ENCODE results near the gene IFNG-AS1.
A peak's percentile ranks its signal among the peaks of the same experiment; 100 is the strongest.

The IFNG-AS1 gene

DNA sequence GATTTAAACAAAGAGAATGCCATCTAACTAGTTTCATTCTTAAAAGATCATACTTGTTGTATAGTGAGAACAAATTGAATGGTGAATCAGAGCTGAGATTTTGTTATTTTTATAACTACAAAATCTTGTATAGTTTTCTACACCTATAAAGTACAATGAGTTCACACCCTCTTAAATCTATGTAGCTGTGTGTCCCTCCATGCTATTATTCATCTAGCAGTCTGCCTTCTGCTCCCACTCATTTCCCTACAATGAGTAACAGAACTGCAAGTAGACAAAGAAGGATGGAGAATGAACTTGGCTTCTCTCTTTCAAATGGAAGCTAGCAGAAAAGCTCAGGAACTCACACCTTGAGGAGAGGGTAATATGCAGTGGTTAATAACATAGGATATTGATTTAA, 7.1 kb downstream of the IFNG-AS1 start:
- no peak for DNase-seq

- DNase-seq = no peak
Observed at GRCh38 chr12:67998379-67998778, 9.1 kb downstream of the IFNG-AS1 start.

- DNase-seq = no peak
Observed at GRCh38 chr12:67999244-67999643, 10.0 kb downstream of the IFNG-AS1 start.

DNA sequence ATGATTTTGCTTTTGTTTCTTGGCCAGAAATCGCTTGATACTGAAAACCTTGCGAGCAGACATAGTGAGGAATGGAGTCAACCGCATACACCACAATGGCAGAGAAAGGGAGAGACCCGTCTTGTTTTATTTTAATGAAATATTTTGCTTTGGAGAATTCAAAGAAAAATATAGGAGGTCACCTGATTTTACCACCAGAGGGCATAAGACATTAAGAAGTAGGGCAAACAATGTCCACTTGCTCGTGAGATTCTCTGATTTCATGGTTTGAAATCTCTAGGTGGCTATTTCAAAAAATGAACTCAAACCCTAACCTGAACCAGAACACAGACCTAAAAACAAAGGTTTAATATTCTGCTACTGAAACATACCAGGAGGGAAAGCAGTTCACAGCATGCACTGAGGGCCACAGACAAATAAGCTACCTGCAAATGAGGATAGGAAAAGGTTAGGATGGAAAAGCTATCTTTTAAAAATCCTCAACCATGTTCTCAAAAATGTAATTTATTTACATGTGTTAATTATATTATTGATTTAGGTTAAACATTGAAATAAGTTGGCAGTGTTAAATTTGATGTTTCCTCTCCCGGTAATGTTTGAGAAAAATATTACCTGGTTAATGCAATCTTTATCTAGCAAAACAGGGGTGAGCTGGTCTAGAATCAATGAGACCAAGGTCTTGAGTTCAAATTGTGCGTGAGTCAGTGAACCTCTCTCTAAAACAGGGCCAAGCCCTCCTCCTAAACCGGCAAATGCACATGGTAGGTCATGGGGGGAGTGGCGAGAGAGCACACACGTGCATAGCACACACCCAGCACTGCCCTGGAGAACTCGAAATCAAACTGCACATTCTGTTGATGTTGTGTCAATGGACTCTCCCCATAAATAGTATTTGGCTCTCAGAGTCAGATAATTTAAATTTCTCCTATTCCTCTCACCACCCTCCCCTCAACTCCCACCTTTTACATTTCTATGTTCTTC, 12.5 kb downstream of the IFNG-AS1 start:
- peak in 1 of 2 experiments; percentile 4 for DNase-seq

- DNase-seq = no peak
Observed at GRCh38 chr12:68003777-68004176, 14.5 kb downstream of the IFNG-AS1 start.

GRCh38 chr12:68007033-68007432, 17.8 kb downstream of the IFNG-AS1 start:
- no peak for DNase-seq

- DNase-seq = no peak
Observed at GRCh38 chr12:68007466-68007865, 18.2 kb downstream of the IFNG-AS1 start.

- no peak for DNase-seq
Observed at GRCh38 chr12:68011206-68011881, 22.1 kb downstream of the IFNG-AS1 start.

GRCh38 chr12:68011882-68012207, 22.6 kb downstream of the IFNG-AS1 start:
- DNase-seq = no peak

GRCh38 chr12:68012712-68013111, 23.5 kb downstream of the IFNG-AS1 start:
- no peak for DNase-seq

- no peak for DNase-seq
Observed at GRCh38 chr12:68013181-68013580, 23.9 kb downstream of the IFNG-AS1 start.

- no peak for DNase-seq
Observed at GRCh38 chr12:68016136-68016535, 26.9 kb downstream of the IFNG-AS1 start.

- no peak for DNase-seq
Observed at GRCh38 chr12:68018315-68018714, 29.1 kb downstream of the IFNG-AS1 start.

GRCh38 chr12:68020049-68020448, 30.8 kb downstream of the IFNG-AS1 start:
- no peak for DNase-seq

DNA sequence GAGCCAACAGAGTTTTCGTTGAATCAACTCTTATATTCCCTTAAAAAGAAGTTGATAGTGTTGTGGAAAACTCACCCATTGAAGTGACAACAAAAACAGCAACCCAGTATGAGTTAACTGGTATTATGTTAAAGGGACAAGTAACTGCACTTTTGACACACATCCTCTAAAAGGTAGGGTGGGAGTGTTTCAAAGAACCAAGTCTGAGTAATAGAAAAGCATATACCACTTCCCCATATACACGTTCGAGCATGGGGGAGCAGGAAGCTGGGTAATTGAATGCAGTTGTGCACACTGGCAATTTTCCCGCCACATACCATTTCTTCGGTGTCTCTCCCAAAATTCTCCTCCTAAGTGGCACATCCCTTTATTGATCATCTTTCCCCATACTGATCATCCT, 31.5 kb downstream of the IFNG-AS1 start:
- no peak for DNase-seq

DNA sequence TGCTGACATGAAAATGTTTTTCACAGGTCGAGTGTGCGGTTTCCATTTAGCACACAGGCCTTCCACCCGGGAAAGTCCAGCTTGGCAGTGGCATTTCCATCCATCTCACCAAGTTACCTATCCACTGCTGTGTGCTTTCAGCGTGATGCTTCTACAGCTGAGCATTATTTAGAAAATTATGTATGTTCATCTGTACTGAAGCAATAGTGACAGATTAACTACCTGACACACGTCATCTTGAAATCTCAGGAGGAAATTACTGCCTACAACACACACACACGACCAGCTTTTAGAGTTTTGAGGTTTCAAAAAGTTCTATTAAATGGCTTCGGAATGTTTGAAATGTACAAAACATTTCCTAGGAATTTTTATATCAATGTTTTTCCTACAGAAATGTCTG, 39.4 kb downstream of the IFNG-AS1 start:
- no peak for DNase-seq

DNA sequence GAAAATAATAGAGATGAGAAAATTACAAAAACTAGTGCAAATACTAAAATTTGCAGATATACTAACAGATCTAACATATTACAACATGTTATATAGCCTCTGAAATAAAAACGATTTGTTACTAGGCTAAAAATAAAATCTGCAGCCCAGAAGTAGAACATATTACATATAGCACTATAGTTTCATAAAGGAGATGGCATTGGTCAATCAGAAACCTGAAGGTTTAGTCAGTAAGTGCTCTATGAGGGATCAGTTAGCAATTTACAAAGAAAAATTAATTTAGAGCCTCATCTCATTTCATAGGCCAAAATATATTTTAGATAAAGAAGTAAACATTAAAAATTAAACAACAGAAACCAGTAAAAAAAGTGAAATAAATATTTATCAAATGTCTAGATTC, 41.0 kb downstream of the IFNG-AS1 start:
- no peak for DNase-seq

GRCh38 chr12:68031174-68031573, 41.9 kb downstream of the IFNG-AS1 start:
- DNase-seq = no peak

DNA sequence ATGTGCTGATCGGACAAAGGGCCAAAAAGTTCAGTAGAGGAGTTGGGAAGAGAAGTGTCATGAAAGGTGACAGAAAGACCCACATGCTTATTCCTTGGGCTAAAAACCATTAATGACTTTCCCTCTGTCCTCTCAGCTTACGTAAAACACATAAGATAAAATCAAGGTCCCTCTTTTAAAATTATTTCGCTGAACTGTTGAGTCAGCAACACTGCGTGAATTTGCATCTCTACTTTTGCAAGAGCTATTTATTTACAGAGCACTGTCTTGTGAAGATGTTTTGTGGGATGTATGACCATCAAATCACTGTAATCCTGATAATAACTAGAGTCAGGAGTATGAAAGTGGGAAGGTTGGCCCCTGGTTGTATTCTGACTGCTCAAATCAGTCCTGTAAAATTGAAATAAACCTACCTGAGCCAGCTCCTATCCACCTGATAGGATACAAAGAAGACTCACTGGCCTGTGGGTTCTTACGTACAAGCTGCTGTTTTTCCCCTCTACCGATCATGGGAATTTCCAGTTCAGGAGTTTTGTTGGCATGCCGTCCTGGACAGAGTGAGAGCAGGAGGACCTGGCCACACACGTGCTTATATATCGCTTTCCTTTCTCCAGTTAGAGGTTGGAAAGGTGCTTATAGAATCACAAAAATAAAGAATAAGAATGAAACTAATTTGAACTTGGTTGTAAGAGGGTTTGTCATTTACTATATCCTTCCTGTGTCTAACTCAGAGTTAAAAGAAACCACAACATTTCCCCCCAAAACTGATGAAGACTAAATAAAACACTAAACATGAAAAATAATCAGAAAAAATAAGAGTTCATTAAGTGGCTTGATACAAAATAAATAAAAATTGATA, 42.9 kb downstream of the IFNG-AS1 start:
- no peak for DNase-seq

- no peak for DNase-seq
Observed at GRCh38 chr12:68034567-68034966, 45.3 kb downstream of the IFNG-AS1 start.

- no peak for DNase-seq
Observed at GRCh38 chr12:68036642-68037041, 47.4 kb downstream of the IFNG-AS1 start.

GRCh38 chr12:68037616-68038255, 48.5 kb downstream of the IFNG-AS1 start:
- DNase-seq = no peak

DNA sequence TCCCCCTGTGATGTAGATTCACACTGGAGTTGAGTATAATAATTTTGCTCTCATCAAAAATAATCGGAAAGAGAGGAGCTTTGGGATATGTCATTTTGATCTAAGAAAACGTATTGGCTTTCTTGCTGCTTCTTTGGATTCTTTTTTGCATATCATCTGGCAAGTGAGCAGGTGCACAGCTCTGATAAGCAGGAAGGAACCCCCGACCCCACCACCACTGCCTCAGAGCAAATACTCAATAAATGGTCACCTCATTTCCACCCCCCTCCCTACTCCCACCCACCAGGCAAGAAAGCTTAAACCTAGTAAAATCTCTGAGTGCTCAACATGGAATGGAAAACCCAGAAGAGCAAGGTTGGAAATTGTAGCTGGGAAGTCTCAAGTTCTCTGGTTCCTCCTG, 49.4 kb downstream of the IFNG-AS1 start:
- no peak for DNase-seq
